ENCODE results near the gene STAT1. TPM values are rescaled to one million over a fixed set of nuclear protein-coding genes. Genes with fewer than 3 reads are reported as not detected.

The STAT1 gene
- total RNA-seq, 6 donors from 2014 or later = 69.3 to 120 (median 83.1) TPM

DNA sequence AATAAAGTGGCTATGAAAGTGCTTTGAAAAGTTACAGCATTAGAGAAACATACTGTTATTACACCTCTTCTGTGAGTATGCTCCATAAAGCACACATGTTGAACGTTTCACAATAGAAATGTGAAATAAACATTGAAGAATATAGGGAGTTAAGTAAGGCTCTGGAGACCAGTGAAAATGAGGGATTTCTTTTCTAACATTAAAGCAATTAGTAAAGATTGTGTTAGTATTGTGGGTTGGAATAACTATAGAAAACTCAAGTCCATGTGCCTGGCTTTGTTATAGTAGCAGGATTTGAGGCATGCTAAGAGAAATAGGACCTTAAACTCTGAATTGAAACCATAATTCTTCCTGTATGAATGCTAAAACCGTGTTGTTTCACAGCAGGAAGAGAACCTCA, 70.3 kb downstream of the STAT1 start:
- Histone ChIP-seq H3K27me3 (no peaks in the 10 kb centered on the region), H3K36me3 (no peaks in the 10 kb centered on the region), H3K4me3 (no peak overlapping the region), H3K9me3 (no peaks in the 10 kb centered on the region), H3K27ac (no peak overlapping the region), H3K4me1 (peaks cover 30 to 35% (median 32%) of the 10 kb centered on the region in 4 donors)
- TF ChIP-seq EP300 (IDR thresholded peaks at IDR 0.05) (no peak), POLR2AphosphoS5 (IDR thresholded peaks at IDR 0.05) (no peak), POLR2A (IDR thresholded peaks at IDR 0.05) (no peak)
- TF ChIP-seq, protein P1, sequence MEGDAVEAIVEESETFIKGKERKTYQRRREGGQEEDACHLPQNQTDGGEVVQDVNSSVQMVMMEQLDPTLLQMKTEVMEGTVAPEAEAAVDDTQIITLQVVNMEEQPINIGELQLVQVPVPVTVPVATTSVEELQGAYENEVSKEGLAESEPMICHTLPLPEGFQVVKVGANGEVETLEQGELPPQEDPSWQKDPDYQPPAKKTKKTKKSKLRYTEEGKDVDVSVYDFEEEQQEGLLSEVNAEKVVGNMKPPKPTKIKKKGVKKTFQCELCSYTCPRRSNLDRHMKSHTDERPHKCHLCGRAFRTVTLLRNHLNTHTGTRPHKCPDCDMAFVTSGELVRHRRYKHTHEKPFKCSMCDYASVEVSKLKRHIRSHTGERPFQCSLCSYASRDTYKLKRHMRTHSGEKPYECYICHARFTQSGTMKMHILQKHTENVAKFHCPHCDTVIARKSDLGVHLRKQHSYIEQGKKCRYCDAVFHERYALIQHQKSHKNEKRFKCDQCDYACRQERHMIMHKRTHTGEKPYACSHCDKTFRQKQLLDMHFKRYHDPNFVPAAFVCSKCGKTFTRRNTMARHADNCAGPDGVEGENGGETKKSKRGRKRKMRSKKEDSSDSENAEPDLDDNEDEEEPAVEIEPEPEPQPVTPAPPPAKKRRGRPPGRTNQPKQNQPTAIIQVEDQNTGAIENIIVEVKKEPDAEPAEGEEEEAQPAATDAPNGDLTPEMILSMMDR (IDR thresholded peaks at IDR 0.05) = no peak
- ATAC-seq (ENCODE audit: low FRiP score in 2 of 2) (no peak), DNase-seq (no peak)
- 45 to 52% methylated on average over 2 of the region's 2 CpGs for WGBS, 2 donors

DNA sequence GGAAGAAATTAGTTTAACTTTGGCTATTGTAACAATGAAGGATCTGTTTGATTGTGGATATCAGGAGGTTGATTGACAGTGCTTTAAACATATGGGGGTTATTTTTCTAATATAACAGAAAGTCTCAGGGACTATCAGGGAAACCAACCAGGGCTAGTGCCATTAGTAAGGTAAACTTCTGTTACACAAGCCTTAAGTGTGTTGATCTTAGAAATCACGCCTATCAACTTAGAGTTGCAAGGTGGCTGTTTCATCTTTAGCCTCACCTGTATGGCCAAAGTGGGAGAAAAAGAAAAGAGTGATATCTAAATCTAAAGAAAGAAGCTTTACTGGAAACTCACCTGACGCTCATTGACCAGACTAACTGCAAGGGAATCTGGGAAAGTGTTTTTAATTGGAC, 71.3 kb downstream of the STAT1 start:
- no peak for DNase-seq
- Histone ChIP-seq H3K36me3 (no peaks in the 10 kb centered on the region), H3K27me3 (no peaks in the 10 kb centered on the region), H3K4me3 (no peak overlapping the region), H3K27ac (no peak overlapping the region), H3K9me3 (no peaks in the 10 kb centered on the region), H3K4me1 (peaks cover 20 to 31% (median 26%) of the 10 kb centered on the region in 4 donors)
- 80 to 84% methylated on average over 2 of the region's 2 CpGs for WGBS, 2 donors
- TF ChIP-seq POLR2AphosphoS5 (IDR thresholded peaks at IDR 0.05) = no peak
- TF ChIP-seq POLR2A (IDR thresholded peaks at IDR 0.05) = no peak
- TF ChIP-seq, protein P1 (IDR thresholded peaks at IDR 0.05) = no peak
- no peak for TF ChIP-seq EP300 (IDR thresholded peaks at IDR 0.05)
- no peak for ATAC-seq (ENCODE audit: low FRiP score in 2 of 2)

DNA sequence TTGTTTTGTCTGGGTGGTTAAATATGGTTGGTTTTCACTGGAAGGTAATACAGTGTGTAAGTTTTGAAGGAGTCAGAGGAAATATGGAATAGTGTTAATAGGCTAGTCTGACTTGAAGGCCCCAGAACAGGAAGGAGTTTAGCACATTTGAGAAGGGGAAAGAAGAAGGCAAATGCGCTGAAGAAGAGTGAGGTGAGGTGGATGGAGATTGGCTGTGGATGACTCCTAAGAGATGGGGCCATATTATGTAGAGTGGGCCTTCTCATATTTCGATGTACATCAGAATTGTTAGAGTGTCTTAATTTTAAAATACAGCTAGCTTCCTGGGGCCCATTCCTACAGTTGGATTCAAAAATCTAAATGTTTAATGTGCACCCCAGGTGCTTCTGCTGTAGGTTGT, 72.4 kb downstream of the STAT1 start:
- WGBS, 2 donors = 89 to 97% methylated on average over 2 of the region's 2 CpGs
- Histone ChIP-seq H3K4me3 (no peak overlapping the region), H3K4me1 (peaks cover 17 to 20% (median 18%) of the 10 kb centered on the region in 4 donors), H3K27me3 (no peaks in the 10 kb centered on the region), H3K36me3 (no peaks in the 10 kb centered on the region), H3K27ac (no peak overlapping the region), H3K9me3 (no peaks in the 10 kb centered on the region)
- no peak for DNase-seq
- no peak for ATAC-seq (ENCODE audit: low FRiP score in 2 of 2)
- no peak for TF ChIP-seq EP300 (IDR thresholded peaks at IDR 0.05)
- TF ChIP-seq, protein P1 (IDR thresholded peaks at IDR 0.05) = no peak
- no peak for TF ChIP-seq POLR2AphosphoS5 (IDR thresholded peaks at IDR 0.05)
- no peak for TF ChIP-seq POLR2A (IDR thresholded peaks at IDR 0.05)

DNA sequence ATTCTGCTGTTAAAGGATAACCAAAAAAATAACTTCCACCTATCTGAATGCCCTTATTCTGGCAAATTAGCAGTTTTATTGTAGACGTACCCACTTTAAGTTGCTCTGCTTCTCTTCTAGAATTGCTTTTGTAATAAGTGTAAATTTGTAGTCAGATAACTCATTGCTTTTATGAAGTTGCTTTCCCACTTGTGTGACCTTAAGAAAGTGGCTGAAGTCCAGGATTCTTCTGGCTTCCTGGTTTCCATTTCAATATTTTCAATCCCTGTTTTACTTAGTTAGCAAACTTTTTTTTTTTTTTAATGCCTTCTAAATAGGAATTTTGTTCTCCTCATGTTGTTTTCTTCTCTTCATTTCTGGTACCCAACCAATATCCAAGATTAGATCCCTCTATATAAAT, 73.5 kb downstream of the STAT1 start:
- Histone ChIP-seq H3K27ac (peak overlapping the region in 1 of 4 donors; percentile 44), H3K36me3 (no peaks in the 10 kb centered on the region), H3K9me3 (no peaks in the 10 kb centered on the region), H3K4me1 (peaks cover 17 to 23% (median 19%) of the 10 kb centered on the region in 4 donors), H3K4me3 (no peak overlapping the region), H3K27me3 (no peaks in the 10 kb centered on the region)
- WGBS, 2 donors = 74 to 81% methylated on average over 1 of the region's 1 CpG
- DNase-seq = no peak
- ATAC-seq (ENCODE audit: low FRiP score in 2 of 2) = no peak
- TF ChIP-seq, protein P1 (IDR thresholded peaks at IDR 0.05) = no peak
- TF ChIP-seq POLR2A (IDR thresholded peaks at IDR 0.05) (no peak), EP300 (IDR thresholded peaks at IDR 0.05) (no peak), POLR2AphosphoS5 (IDR thresholded peaks at IDR 0.05) (no peak)

DNA sequence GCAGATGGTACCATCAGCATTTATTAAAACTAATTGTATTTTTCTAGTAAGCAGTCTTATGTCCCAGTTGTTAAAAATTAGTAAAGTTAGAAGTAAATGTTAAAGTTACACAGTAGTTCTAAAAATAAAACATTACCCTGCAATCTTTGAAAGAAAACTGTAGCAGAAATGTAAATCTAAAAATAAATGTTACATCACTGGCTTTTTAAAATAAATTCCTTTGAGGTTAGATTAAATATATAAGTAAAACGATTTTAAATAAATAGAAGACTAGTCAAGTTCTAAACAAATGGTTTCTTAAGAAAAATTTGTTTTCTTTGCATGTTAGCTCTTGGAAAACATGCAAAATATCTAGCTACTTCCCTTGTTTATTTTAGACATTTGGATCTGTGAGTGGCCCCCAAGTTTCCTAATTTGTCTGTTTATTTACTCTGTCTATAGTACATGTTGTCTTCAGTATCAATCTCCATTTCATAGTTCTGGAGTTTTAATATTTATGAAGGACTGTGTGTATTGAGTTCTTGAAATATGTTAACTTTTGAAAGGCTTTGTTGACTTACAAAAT, 75.1 kb downstream of the STAT1 start:
- Histone ChIP-seq H3K36me3 (peaks cover 0 to 1% (median 0%) of the 10 kb centered on the region in 4 donors), H3K4me1 (peaks cover 17 to 23% (median 19%) of the 10 kb centered on the region in 4 donors), H3K27ac (peak overlapping the region in 2 of 4 donors; percentile 4 to 35), H3K9me3 (no peaks in the 10 kb centered on the region), H3K4me3 (no peak overlapping the region), H3K27me3 (no peaks in the 10 kb centered on the region)
- 5 to 13% methylated on average over 1 of the region's 1 CpG for WGBS, 2 donors
- TF ChIP-seq, protein P1 (IDR thresholded peaks at IDR 0.05) = no peak
- TF ChIP-seq POLR2AphosphoS5 (IDR thresholded peaks at IDR 0.05) = no peak
- no peak for TF ChIP-seq POLR2A (IDR thresholded peaks at IDR 0.05)
- TF ChIP-seq EP300 (IDR thresholded peaks at IDR 0.05) = no peak
- DNase-seq (no peak), ATAC-seq (ENCODE audit: low FRiP score in 2 of 2) (no peak)
